ENCODE measurements around the gene ARHGAP6.
"Not testable (repeated sequence)": the region's sequence is repeated elsewhere in the genome, so short reads cannot be mapped to it uniquely, and the experiment has no call there.

Gene ARHGAP6

GRCh38 chrX:11530621-11531020, 135.1 kb downstream of the ARHGAP6 start:
- H3K4me3 ChIP-seq (ENCODE audit: low read length): no peak overlapping the region
- TF ChIP-seq CTCF (conservative IDR thresholded peaks at IDR 0.05; ENCODE audit: low read depth, low read length): no peak
- DNase-seq (ENCODE audit: low read depth): no peak

GRCh38 chrX:11528623-11529022, 137.1 kb downstream of the ARHGAP6 start:
- DNase-seq (ENCODE audit: low read depth): no peak
- H3K4me3 ChIP-seq (ENCODE audit: low read length): no peak overlapping the region
- no peak for TF ChIP-seq CTCF (conservative IDR thresholded peaks at IDR 0.05; ENCODE audit: low read depth, low read length)

- no peak for TF ChIP-seq CTCF (conservative IDR thresholded peaks at IDR 0.05; ENCODE audit: low read depth, low read length)
- no peak overlapping the region for H3K4me3 ChIP-seq (ENCODE audit: low read length)
- no peak for DNase-seq (ENCODE audit: low read depth)
These were observed 140.0 kb downstream of the ARHGAP6 start for GRCh38 chrX:11525685-11526084.

- DNase-seq (ENCODE audit: low read depth); H3K4me3 ChIP-seq (ENCODE audit: low read length): not testable (repeated sequence)
These were observed 146.5 kb downstream of the ARHGAP6 start for GRCh38 chrX:11519234-11519633.

- no peak for TF ChIP-seq CTCF (conservative IDR thresholded peaks at IDR 0.05; ENCODE audit: low read depth, low read length)
- no peak overlapping the region for H3K4me3 ChIP-seq (ENCODE audit: low read length)
- no peak for DNase-seq (ENCODE audit: low read depth)
These were observed 155.9 kb downstream of the ARHGAP6 start for GRCh38 chrX:11509786-11510185.

GRCh38 chrX:11504234-11504633, 161.5 kb downstream of the ARHGAP6 start:
- no peak for DNase-seq (ENCODE audit: low read depth)
- no peak overlapping the region for H3K4me3 ChIP-seq (ENCODE audit: low read length)
- TF ChIP-seq CTCF (conservative IDR thresholded peaks at IDR 0.05; ENCODE audit: low read depth, low read length): no peak

- no peak for TF ChIP-seq CTCF (conservative IDR thresholded peaks at IDR 0.05; ENCODE audit: low read depth, low read length)
- DNase-seq (ENCODE audit: low read depth): peak; percentile 12
- no peak overlapping the region for H3K4me3 ChIP-seq (ENCODE audit: low read length)
These were observed 166.4 kb downstream of the ARHGAP6 start for GRCh38 chrX:11499076-11500044.

- not testable (repeated sequence) for H3K4me3 ChIP-seq (ENCODE audit: low read length); DNase-seq (ENCODE audit: low read depth)
These were observed 174.3 kb downstream of the ARHGAP6 start for GRCh38 chrX:11491375-11491774.
